Ovary (tissue), 9 donors: Measurements from ENCODE around the gene KLHDC2. TPM values are rescaled to one million over a fixed set of nuclear protein-coding genes. Genes with fewer than 3 reads are reported as not detected.
"Not testable (repeated sequence)": the region's sequence is repeated elsewhere in the genome, so short reads cannot be mapped to it uniquely, and the experiment has no call there.

ENCODE experiments used
- DNase-seq, 5 donors: peaks; one replicate each; pipeline ENCODE4 v3.0.0-alpha.2; 2019 to 2020
- H3K27ac ChIP-seq, 2 donors: fragments of 200-600 bp; one replicate each; pipeline versions ENCODE4 v1.5.1 to v1.8.0; 2019 to 2022
- H3K27me3 ChIP-seq: fragments of 200-600 bp; one replicate; pipeline ENCODE4 v1.8.0; 2022
- H3K36me3 ChIP-seq: fragments of 200-600 bp; sonication (generic); one replicate; pipeline ENCODE4 v1.5.1; 2019
- H3K4me1 ChIP-seq: one replicate; pipeline ENCODE4 v1.8.1; 2013; ENCODE audit warnings: mild to moderate bottlenecking, moderate library complexity; ENCODE audit not compliant: insufficient read depth
- H3K4me3 ChIP-seq: fragments of 200-600 bp; sonication (generic); one replicate; pipeline ENCODE4 v1.5.1; 2017
- H3K9me3 ChIP-seq, 2 donors: fragments of 200-600 bp in 1 of 2; sonication (generic) in 1 of 2; one replicate each; pipeline versions ENCODE4 v1.5.1 to v1.8.1; 2013 to 2019; ENCODE audit warnings: mild to moderate bottlenecking in 1 of 2, moderate library complexity in 1 of 2
- EP300 ChIP-seq: sonication (generic); formaldehyde crosslinking; IDR thresholded peaks from one replicate; pipeline ENCODE4 v1.6.1; 2017; ENCODE audit warnings: antibody characterized with exemption
- POLR2A ChIP-seq: fragments of 450-650 bp; IDR thresholded peaks from one replicate; pipeline ENCODE4 v1.6.1; 2017; ENCODE audit warnings: antibody characterized with exemption, mild to moderate bottlenecking, moderate library complexity
- WGBS, 3 donors: extraction: QIAGEN DNeasy Blood & Tissue Kit in 1 of 3; methylation state at CpG; one replicate each; pipeline versions ENCODE4 v1.1.5 to v1.1.7; 2013 to 2017; 5-methylcytosine and 5-hydroxymethylcytosine counted together
- intact Hi-C, 4 donors: fragments of 100-400 bp; cut with DNase I; formaldehyde crosslinking; loops; one replicate each; pipeline versions ENCODE4 v1.11.0 to v1.15.1; 2022 to 2023
- polyA plus RNA-seq, 2 donors: library from polyadenylated mRNA; stranded (reverse); fragments of 200-250 nt in 1 of 2; fragments of 350-450 nt in 1 of 2; fragmentation: Illumina TruSeq in 1 of 2; extraction: RNeasy Lipid Tissue Mini Kit (QIAGEN cat#74804) in 1 of 2; gene quantifications; one replicate each; pipeline ENCODE4 v1.2.3, GENCODE V29; 2013 to 2014
- total RNA-seq, 7 donors: library from RNA; depleted of rRNA in 2 of 7; stranded (reverse); fragments of >200 nt in 2 of 7; fragmentation: NEBNext Ultra II Directional in 3 of 7; extraction: Animal tissue kit (Norgen Biotek cat#: 25700) in 3 of 7; gene quantifications; one replicate each; pipeline versions ENCODE4 v1.1.0 to v1.2.4, GENCODE V29; 2016 to 2023
- TF ChIP-seq, protein P1 (sequence below), 3 donors: fragments of 450-650 bp in 2 of 3; fragments of 200-600 bp in 1 of 3; IDR thresholded peaks; one replicate each; pipeline versions ENCODE4 v1.5.1 to v1.8.0; 2016 to 2022; ENCODE audit warnings: antibody characterized with exemption in 3 of 3, mild to moderate bottlenecking in 1 of 3
- donor health status: DM: no; HTN: no; CAD: no; lungs with moderate emphysema.
- donor health status: DM: no; HTN: no; CAD: no.
- donor health status: Bipolar disorder and iron deficiency.
- donor health status: DM: yes; HTN: yes; CAD: no.
- donor health status: DM: no; HTN: no; CAD: no.
- donor health status: DM: yes; HTN: yes; CAD: no.

Gene KLHDC2
- total and polyA plus RNA-seq, 9 donors: 49.4 to 89.7 (median 70.1) TPM

DNA sequence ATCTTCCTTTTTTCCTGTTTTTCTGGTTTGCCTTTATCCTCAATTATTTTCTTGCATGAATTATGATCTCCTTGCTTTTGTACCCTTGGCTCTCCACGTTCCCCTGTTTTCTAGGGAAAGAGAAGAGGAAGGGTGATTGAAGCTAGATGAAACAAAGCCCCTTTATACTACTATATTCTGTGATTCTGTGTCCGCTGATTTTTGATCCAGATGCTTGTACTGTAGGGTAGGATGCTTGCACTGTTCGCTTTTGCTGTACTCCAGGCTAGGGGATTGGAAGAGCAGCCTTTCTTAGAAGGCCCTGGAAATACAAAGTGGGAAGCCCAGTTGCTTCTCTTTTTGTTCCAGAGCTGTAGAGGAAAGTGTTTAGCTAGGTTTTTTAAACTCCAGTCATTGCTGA, 35.1 kb upstream of the KLHDC2 start:
- Histone ChIP-seq H3K4me3 (no peak overlapping the region), H3K4me1 (no peaks in the 10 kb centered on the region), H3K27ac (no peak overlapping the region), H3K27me3 (no peaks in the 10 kb centered on the region), H3K9me3 (no peaks in the 10 kb centered on the region), H3K36me3 (no peaks in the 10 kb centered on the region)
- no peak for TF ChIP-seq POLR2A
- DNase-seq: no peak
- intact Hi-C loops: no loop called here
- WGBS, 3 donors: 91 to 94% (median 92%) methylated on average over 3 of the region's 3 CpGs

DNA sequence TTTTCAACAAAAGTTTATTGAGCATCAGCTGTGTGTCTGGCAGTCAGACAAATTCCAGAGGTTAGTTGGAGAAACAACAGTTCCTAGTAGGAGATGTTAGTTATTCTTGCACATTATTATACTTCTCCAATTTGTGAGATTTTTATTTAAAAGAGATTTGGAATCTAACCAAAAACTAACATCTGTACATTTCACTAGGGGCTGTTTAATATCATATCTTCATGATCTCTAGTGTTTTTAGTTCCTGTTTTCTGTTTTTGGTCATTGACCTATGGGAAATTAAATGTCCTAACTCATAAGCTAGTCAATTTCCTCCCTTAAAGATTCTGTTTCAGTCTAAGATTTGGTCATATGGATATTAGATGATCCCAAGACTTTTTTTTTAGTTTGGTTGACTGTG, 34.1 kb upstream of the KLHDC2 start:
- no peak for TF ChIP-seq EP300
- TF ChIP-seq, protein P1, sequence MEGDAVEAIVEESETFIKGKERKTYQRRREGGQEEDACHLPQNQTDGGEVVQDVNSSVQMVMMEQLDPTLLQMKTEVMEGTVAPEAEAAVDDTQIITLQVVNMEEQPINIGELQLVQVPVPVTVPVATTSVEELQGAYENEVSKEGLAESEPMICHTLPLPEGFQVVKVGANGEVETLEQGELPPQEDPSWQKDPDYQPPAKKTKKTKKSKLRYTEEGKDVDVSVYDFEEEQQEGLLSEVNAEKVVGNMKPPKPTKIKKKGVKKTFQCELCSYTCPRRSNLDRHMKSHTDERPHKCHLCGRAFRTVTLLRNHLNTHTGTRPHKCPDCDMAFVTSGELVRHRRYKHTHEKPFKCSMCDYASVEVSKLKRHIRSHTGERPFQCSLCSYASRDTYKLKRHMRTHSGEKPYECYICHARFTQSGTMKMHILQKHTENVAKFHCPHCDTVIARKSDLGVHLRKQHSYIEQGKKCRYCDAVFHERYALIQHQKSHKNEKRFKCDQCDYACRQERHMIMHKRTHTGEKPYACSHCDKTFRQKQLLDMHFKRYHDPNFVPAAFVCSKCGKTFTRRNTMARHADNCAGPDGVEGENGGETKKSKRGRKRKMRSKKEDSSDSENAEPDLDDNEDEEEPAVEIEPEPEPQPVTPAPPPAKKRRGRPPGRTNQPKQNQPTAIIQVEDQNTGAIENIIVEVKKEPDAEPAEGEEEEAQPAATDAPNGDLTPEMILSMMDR (IDR thresholded peaks at IDR 0.05): no peak
- TF ChIP-seq POLR2A: no peak
- H3K36me3 ChIP-seq: no peaks in the 10 kb centered on the region
- intact Hi-C loops: no loop called here

DNA sequence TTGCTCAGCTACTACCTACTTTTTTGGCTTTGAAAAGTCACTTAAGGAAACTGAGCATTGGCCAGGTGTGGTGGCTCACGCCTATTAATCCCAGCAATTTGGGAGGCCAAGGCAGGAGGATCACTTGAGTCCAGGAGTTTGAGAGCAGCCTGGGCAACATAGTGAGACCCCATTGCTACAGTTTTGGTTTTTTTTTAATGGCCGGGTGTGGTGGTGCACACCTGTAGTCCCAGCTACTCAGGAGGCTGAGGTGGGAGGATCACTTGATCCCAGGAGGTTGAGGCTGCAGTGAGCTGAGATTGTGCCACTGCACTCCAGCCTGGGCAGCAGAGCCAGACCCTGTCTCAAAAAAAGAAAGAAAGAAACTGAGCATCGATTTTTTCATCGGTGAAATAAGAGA, 32.3 kb upstream of the KLHDC2 start:
- H3K36me3 ChIP-seq, intact Hi-C loops, H3K27ac ChIP-seq, H3K9me3 ChIP-seq, DNase-seq, H3K27me3 ChIP-seq, H3K4me1 ChIP-seq, H3K4me3 ChIP-seq: not testable (repeated sequence)
- WGBS, 3 donors: 97 to 98% (median 98%) methylated on average over 4 of the region's 4 CpGs

More for the DNA sequence above, 34.1 kb upstream of the KLHDC2 start:
- DNase-seq: no peak
- no peaks in the 10 kb centered on the region for H3K27me3 ChIP-seq
- no peaks in the 10 kb centered on the region for H3K9me3 ChIP-seq
- no peak overlapping the region for H3K27ac ChIP-seq
- no peak overlapping the region for H3K4me3 ChIP-seq
- H3K4me1 ChIP-seq: no peaks in the 10 kb centered on the region

DNA sequence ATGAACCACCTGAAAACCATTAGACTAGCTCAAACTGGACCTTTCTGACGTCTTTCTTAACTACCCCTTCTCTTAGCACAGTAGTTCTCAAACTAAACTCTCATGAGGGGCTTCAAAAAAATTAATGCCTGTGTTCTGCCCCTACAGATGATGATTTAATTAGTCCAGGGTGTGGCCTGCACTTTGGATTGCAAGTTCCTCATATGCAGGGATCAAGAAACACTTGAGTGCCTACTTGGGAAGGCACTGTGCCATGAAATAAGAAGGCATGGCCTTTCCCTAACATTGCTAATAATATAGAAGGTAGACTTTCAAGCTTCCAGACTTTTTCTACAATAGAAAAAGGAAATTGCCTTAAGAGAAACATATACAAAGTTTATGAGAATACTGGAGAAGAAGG, 22.8 kb upstream of the KLHDC2 start:
- H3K27me3 ChIP-seq: no peaks in the 10 kb centered on the region
- WGBS, 3 donors: 82 to 92% (median 84%) methylated on average over 1 of the region's 1 CpG
- H3K36me3 ChIP-seq: no peaks in the 10 kb centered on the region
- H3K27ac ChIP-seq: no peak overlapping the region
- H3K4me3 ChIP-seq: no peak overlapping the region
- intact Hi-C loops: no loop called here
- DNase-seq: no peak
- H3K4me1 ChIP-seq: no peaks in the 10 kb centered on the region
- no peaks in the 10 kb centered on the region for H3K9me3 ChIP-seq
- no peak for TF ChIP-seq POLR2A
- no peak for TF ChIP-seq EP300
- TF ChIP-seq, protein P1 (IDR thresholded peaks at IDR 0.05): no peak

DNA sequence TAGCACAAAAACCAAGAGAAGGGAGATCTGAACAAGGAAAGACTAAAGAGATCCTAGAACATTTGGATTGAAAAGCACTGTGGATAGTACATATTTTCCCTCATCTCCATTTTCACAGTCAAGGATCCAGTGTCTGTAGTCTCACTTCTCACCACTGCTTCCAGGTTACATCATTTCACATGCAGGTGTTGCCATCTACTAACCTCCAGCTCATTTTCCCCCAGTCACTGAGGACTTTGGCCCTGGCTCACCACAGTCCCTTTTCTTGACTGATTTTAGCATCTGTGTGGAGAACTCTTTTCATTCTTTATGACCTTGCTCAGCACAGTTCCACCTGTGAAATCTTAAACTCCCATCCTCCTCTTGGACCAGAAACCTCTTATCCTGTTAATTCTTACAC, 21.5 kb upstream of the KLHDC2 start:
- H3K27me3 ChIP-seq, H3K27ac ChIP-seq, DNase-seq, H3K36me3 ChIP-seq, H3K4me1 ChIP-seq, H3K4me3 ChIP-seq, H3K9me3 ChIP-seq, intact Hi-C loops: not testable (repeated sequence)

DNA sequence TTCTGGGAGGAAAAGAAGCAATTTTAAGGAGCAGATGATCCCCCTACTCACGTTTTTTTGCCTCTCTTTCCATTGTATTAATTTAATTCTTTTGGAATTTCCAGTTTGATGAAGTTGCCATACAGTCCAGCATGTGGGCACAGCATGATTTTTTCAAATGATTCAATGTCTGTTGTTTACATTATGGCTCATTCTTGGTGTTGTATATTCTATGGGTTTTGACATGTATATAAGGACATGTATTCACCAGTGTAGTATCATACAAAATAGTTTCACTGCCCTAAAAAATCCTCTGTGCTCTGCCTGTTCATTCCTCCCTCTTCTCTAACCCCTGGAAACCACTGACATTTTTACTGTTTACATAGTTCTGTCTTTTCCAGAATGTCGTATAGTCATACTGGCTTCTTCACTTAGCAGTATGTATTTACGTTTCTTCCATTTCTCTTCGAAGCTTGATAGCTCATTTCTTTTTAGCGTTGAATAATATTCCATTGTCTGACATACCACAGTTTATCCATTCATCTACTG, 13.3 kb upstream of the KLHDC2 start:
- Histone ChIP-seq H3K4me3 (no peak overlapping the region), H3K27ac (no peak overlapping the region), H3K9me3 (no peaks in the 10 kb centered on the region), H3K36me3 (no peaks in the 10 kb centered on the region), H3K27me3 (no peaks in the 10 kb centered on the region), H3K4me1 (no peaks in the 10 kb centered on the region)
- 85 to 88% (median 86%) methylated on average over 5 of the region's 5 CpGs for WGBS, 3 donors
- TF ChIP-seq, protein P1 (IDR thresholded peaks at IDR 0.05): no peak
- TF ChIP-seq EP300: no peak
- DNase-seq: no peak
- intact Hi-C loops: no loop called here
